Left lobe of liver (tissue), 2 donors: ENCODE results near the gene LEFTY1. TPM values are rescaled to one million over a fixed set of nuclear protein-coding genes. Genes with fewer than 3 reads are reported as not detected.
"Not testable (repeated sequence)": the region's sequence is repeated elsewhere in the genome, so short reads cannot be mapped to it uniquely, and the experiment has no call there.

Experiments
- ATAC-seq: fragments of 200-7000 bp; cut with Tn5 transposase; one replicate; pipeline ENCODE4 v1.9.1; 2020; ENCODE audit warnings: mild to moderate bottlenecking, moderate library complexity
- DNase-seq: peaks from one replicate; pipeline ENCODE4 v3.0.0-alpha.2; 2020; ENCODE audit warnings: low spot score
- total RNA-seq: library from RNA; stranded (reverse); gene quantifications from one replicate; pipeline ENCODE4 v1.2.1, GENCODE V29; 2021
- donor health status: DM: no; HTN: no; CAD: no; lungs with moderate emphysema.
- donor health status: DM: no; HTN: yes; CAD: no.

The LEFTY1 gene
- 1.3 TPM for total RNA-seq

GRCh38 chr1:225888898-225889601 lies at the start of gene LEFTY1:
LEFTY1 (minus strand) TSS chr1:225889146; CDS start chr1:225889066, 80 bp downstream.
- ATAC-seq, result no peak
- DNase-seq, result no peak

- ATAC-seq (peak; percentile 54), DNase-seq (no peak)
These were observed 48.4 kb upstream of the LEFTY1 start for GRCh38 chr1:225937048-225937968.

- ATAC-seq, result no peak
- DNase-seq, result no peak
These were observed 47.6 kb upstream of the LEFTY1 start for GRCh38 chr1:225936523-225936922.

- DNase-seq, ATAC-seq: not testable (repeated sequence)
These were observed 47.1 kb upstream of the LEFTY1 start for GRCh38 chr1:225936086-225936485.

- no peak for DNase-seq
- no peak for ATAC-seq
These were observed 45.8 kb upstream of the LEFTY1 start for GRCh38 chr1:225934711-225935110.

- ATAC-seq, result no peak
- DNase-seq, result no peak
These were observed 44.1 kb upstream of the LEFTY1 start for GRCh38 chr1:225933072-225933471.

GRCh38 chr1:225931270-225932136 lies 42.6 kb upstream of the LEFTY1 start:
- DNase-seq (no peak), ATAC-seq (no peak)

GRCh38 chr1:225930566-225930965 lies 41.6 kb upstream of the LEFTY1 start:
- DNase-seq (no peak), ATAC-seq (no peak)

GRCh38 chr1:225929462-225929861 lies 40.5 kb upstream of the LEFTY1 start:
- DNase-seq, ATAC-seq: not testable (repeated sequence)

GRCh38 chr1:225928186-225929175 lies 39.5 kb upstream of the LEFTY1 start:
- no peak for DNase-seq
- ATAC-seq, result no peak

GRCh38 chr1:225926551-225927113 lies 37.7 kb upstream of the LEFTY1 start:
- ATAC-seq (no peak), DNase-seq (no peak)

GRCh38 chr1:225923692-225924555 lies 35.0 kb upstream of the LEFTY1 start, which contains the start of gene PYCR2:
PYCR2 (minus strand) TSS chr1:225924250; CDS start chr1:225924110, 140 bp downstream.
- DNase-seq, result peak; percentile 98
- ATAC-seq, result peak; percentile 97

- DNase-seq (no peak), ATAC-seq (peak; percentile 40)
These were observed 34.4 kb upstream of the LEFTY1 start for GRCh38 chr1:225923381-225923691.

- DNase-seq (no peak), ATAC-seq (no peak)
These were observed 33.1 kb upstream of the LEFTY1 start for GRCh38 chr1:225921734-225922709.

GRCh38 chr1:225919906-225920305 lies 31.0 kb upstream of the LEFTY1 start:
- ATAC-seq (no peak), DNase-seq (no peak)

- no peak for ATAC-seq
- no peak for DNase-seq
These were observed 29.3 kb upstream of the LEFTY1 start for GRCh38 chr1:225918280-225918679.

GRCh38 chr1:225917536-225917935 lies 28.6 kb upstream of the LEFTY1 start:
- ATAC-seq (no peak), DNase-seq (no peak)
